ENCODE results near the gene CCDC9B. TPM values are rescaled to one million over a fixed set of nuclear protein-coding genes. Genes with fewer than 3 reads are reported as not detected.

Gene CCDC9B
- polyA plus RNA-seq, 1 of the 3 experiments (the other 2 are of a cell fraction), result 13.7 TPM

- TF ChIP-seq CTCF (IDR thresholded peaks at IDR 0.05) (peak; percentile 90), REST (IDR thresholded peaks at IDR 0.05; ENCODE audit: low read depth, low read length) (no peak), GABPA (IDR thresholded peaks at IDR 0.05; ENCODE audit: low read depth) (no peak), MXI1 (IDR thresholded peaks at IDR 0.05; ENCODE audit: low read depth, low read length) (0 out of 2 replicates have a peak, but pooled peaks have one; percentile 26), TEAD4 (IDR thresholded peaks at IDR 0.05; ENCODE audit: borderline replicate concordance, insufficient read depth) (no peak), ELF1 (IDR thresholded peaks at IDR 0.05) (no peak), USF1 (IDR thresholded peaks at IDR 0.05; ENCODE audit: borderline replicate concordance, low read depth) (no peak), FOXM1 (IDR thresholded peaks at IDR 0.05; ENCODE audit: low read depth) (no peak), NFIC (IDR thresholded peaks at IDR 0.05; ENCODE audit: borderline replicate concordance) (no peak), TAF1 (IDR thresholded peaks at IDR 0.05; ENCODE audit: borderline replicate concordance, low read depth, low read length) (no peak), RAD21 (IDR thresholded peaks at IDR 0.05; ENCODE audit: low read length) (peak; percentile 67)
These were observed 19.8 kb downstream of the CCDC9B start (continued) for GRCh38 chr15:40320931-40321371.

GRCh38 chr15:40320409-40320808 is 20.3 kb downstream of the CCDC9B start:
- no peak overlapping the region for H3K27ac ChIP-seq (ENCODE audit: low read depth in 2 of 2, low read length in 1 of 2)
- no peak overlapping the region for H3K9ac ChIP-seq
- no CpG with 5 or more reads among the region's 1 CpG for WGBS (ENCODE audit: low lambda C conversion rate)
- H3K27me3 ChIP-seq (ENCODE audit: insufficient read depth), result no peaks in the 10 kb centered on the region
- no peak overlapping the region for H3K4me3 ChIP-seq (ENCODE audit: low read depth in 2 of 2, low read length in 1 of 2)
- H3K9me2 ChIP-seq, result no peaks in the 10 kb centered on the region
- no peak for DNase-seq
- H3K9me3 ChIP-seq, result no peaks in the 10 kb centered on the region
- H3K4me1 ChIP-seq (ENCODE audit: control insufficient read depth in 1 of 2, insufficient read depth in 2 of 2, low read depth in 1 of 2, low read length in 1 of 2), result peaks cover 10 to 19% of the 10 kb centered on the region in 2 experiments; a peak in 3 of 4 replicates
- peaks cover 6% of the 10 kb centered on the region for H3F3A ChIP-seq (replicated peaks; ENCODE audit: insufficient read depth)
- H3K4me2 ChIP-seq, result no peak overlapping the region
- ChIA-PET POLR2A (no interaction called here), CTCF (interaction anchor here (0.8 to 70.6 kb wide), 13 partner anchors 6 to 214 kb away, joined by 3 to 2194 read pairs (median 4); partner anchors contain the start of genes ANKRD63, BAHD1, BMF and CCDC9B)
- TF ChIP-seq SMC3 (IDR thresholded peaks at IDR 0.05; ENCODE audit: low read depth, low read length) (no peak), FOSL2 (IDR thresholded peaks at IDR 0.05; ENCODE audit: borderline replicate concordance, low read depth) (no peak), YY1 (IDR thresholded peaks at IDR 0.05; ENCODE audit: low read depth) (no peak), EP300 (IDR thresholded peaks at IDR 0.05; ENCODE audit: borderline replicate concordance in 1 of 2, low read depth in 1 of 2, low read length in 1 of 2) (no peak), TEAD4 (IDR thresholded peaks at IDR 0.05; ENCODE audit: borderline replicate concordance, insufficient read depth) (no peak), GABPA (IDR thresholded peaks at IDR 0.05; ENCODE audit: low read depth) (no peak), IRF3 (IDR thresholded peaks at IDR 0.05; ENCODE audit: low read depth, low read length) (no peak)
- H3K79me2 ChIP-seq (ENCODE audit: insufficient read depth), result peaks cover 12% of the 10 kb centered on the region; the same call in 1 of the 2 replicates
- no peaks in the 10 kb centered on the region for H4K20me1 ChIP-seq (ENCODE audit: insufficient read depth)
- no peak overlapping the region for H2AFZ ChIP-seq (ENCODE audit: low read depth)
- H3K36me3 ChIP-seq (replicated peaks in 1 of 2; ENCODE audit: control insufficient read depth in 1 of 2, insufficient read depth in 2 of 2, low read length in 1 of 2), result no peaks in the 10 kb centered on the region

Measured in SK-N-SH (cell line).